ENCODE data around the gene FOXJ2.
A peak's percentile ranks its signal among the peaks of the same experiment; 100 is the strongest.
"Not testable (repeated sequence)": the region's sequence is repeated elsewhere in the genome, so short reads cannot be mapped to it uniquely, and the experiment has no call there.

Gene FOXJ2

DNA sequence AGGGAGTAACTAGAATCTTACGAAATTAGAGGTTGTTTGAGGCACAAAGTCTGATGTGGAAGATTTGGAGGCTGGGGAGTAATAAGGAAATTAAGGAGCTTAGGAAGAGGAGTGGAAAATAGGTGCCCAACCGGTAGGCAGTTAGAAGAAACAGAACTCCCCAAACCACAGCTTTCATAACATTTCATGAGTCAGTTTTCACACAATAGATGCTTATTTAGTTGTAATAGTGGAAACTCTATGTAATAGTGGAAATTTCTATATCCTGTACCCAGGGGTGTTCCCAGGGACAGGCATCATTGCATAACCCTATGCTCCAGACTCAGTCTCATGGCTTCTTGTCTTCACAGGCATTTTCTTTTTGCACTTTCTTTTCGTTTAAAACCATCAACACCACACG, 25.3 kb downstream of the FOXJ2 start:
- FAIRE-seq (no peak), DNase-seq (ENCODE audit: insufficient read length, low spot score) (no peak)

DNA sequence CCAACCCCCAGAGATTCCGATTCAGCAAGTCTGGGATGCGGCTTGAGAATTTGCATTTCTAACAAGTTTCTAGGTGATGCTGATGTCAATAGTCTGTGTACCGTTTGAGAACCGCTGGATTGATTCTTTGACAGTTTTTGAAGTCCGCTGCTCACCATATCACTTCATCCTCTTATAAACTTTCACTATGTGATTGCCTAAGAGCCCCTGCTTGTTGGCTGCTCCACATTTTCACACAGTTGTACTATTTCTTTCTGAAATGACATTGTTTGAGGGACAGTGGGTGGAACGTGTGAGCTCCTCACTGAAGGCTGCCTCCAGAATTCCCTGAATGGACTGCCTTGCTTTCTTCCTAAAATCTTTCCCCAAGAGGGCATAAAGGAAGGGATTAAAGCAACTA, 26.0 kb downstream of the FOXJ2 start:
- no peak for DNase-seq (ENCODE audit: insufficient read length, low spot score)
- no peak for FAIRE-seq

DNA sequence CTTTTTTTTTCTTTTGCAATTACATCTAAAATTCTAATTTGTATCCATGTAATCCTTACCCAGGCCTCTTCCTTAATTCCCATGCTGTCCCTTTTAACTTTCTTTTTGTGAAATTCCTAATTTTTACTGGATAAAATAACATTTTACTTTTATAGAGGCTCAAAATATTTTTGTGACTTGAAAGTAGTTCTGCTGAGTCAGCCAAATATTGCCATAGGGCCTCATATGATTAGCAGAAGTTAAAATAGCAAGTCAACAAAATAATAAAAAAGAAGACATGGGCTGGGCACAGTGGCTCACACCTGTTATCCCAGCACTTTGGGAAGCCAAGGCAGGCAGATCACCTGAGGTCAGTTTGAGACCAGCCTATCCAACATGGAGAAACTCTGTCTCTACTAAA, 31.6 kb downstream of the FOXJ2 start:
- DNase-seq (ENCODE audit: insufficient read length, low spot score) = no peak
- no peak for FAIRE-seq

DNA sequence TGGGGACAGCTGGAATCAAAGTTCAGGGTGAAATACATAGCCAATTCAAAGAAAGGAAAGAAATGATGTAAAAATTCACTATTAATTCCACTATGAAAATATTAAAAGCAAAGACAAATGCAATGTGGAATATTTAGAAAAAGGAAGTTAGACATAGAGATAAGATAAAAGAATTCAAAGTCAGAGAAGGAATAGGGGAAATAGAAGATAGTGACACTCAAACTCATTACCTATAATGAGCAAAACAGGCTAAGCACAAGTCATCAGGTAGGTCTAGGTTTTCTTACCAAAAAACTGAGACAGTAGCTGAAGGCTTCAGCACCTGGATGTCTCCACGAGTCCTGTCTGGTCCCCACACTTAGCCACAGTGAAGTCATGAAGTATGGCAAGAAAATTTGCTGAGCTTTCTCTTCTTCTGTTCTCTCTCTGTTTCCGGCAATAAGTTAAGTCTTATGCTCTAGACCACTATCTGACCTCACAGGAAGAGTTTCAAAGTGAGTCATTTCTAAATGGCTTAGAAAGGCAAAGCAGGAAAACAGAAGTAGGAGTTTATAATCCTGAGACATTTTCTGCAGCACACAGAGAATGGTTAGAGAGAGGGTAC, 33.6 kb downstream of the FOXJ2 start, which contains the start of gene C3AR1:
C3AR1 (minus strand) TSS at position 369 of the 604 bp plus-strand sequence. CDS start 6,174 bp downstream, outside the sequence.
- no peak for FAIRE-seq

DNA sequence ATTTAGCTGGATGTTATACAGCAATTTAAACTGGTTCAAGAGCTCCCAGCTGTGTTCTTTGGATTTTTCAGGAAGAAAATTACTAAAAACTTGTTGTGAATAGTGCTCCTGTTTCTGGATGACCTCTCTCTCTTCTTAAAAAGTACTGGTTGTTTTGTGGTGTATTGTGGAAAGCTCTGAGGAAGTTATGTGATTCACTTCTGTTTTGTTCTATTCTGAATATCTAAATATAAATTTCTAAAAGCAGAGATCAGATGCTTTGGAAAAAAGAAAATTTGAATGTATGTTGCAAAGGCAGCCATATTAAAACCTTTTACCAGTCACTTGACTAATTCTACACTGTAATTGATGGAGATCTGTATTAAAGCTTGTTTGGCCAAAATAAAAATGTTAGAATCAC, 37.1 kb downstream of the FOXJ2 start:
- no peak for DNase-seq (ENCODE audit: insufficient read length, low spot score)
- no peak for FAIRE-seq

More for the DNA sequence above, 33.6 kb downstream of the FOXJ2 start, which contains the start of gene C3AR1:
- DNase-seq (ENCODE audit: insufficient read length, low spot score) = peak; percentile 36

DNA sequence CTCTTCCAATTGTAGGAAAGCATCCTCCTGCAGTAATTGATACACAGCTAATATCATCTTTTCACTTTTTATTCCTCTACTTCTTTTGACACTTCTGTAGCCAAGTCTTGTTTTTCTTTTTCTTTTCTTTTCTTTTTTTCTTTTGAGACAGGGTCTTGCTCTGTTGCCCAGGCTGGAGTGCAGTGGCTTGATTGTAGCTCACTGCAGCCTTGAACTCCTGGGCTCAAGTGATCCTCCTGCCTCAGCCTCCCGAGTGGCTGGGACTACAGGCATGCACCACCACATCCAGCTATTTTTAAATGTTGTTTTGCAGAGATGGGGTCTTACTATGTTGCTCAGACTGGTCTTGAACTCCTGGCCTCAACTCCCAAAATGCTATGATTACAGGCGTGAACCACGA, 39.3 kb downstream of the FOXJ2 start:
- FAIRE-seq; DNase-seq (ENCODE audit: insufficient read length, low spot score): not testable (repeated sequence)

DNA sequence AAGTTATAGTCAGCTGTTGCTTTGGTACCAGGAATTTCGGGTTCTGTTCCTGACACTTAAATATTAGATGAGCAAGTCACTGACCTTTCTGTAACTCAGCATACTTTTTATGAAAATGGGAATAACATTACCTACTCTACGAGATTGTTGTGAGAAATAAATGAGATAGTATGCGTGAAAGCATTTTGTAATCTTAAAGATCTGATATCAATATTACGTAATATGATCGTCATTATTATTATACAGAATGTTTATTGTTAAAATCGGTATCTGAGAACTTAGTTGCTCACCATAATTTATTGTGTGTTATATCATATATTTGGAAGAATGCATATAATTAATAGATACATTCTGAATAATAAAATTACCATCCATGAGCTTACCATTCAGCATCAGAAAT, 43.4 kb downstream of the FOXJ2 start:
- DNase-seq (ENCODE audit: insufficient read length, low spot score) (no peak), FAIRE-seq (no peak)

DNA sequence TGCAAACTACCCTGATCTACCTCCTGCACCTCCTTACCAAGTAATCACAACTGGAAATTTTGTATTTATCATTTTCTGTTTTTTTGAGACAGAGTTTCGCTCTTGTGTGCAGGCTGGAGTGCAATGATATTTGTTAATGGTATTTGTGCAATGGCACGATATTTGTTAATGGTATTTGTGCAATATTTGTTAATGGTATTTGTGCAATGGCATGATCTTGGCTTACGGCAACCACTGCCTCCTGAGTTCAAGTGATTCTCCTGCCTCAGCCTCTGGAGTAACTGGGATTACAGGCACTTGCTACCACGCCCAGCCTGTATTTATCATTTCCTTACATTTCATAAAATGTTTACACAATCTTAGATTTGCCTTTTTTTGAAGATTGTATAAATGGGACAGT, 43.9 kb downstream of the FOXJ2 start:
- FAIRE-seq (no peak), DNase-seq (ENCODE audit: insufficient read length, low spot score) (no peak)

DNA sequence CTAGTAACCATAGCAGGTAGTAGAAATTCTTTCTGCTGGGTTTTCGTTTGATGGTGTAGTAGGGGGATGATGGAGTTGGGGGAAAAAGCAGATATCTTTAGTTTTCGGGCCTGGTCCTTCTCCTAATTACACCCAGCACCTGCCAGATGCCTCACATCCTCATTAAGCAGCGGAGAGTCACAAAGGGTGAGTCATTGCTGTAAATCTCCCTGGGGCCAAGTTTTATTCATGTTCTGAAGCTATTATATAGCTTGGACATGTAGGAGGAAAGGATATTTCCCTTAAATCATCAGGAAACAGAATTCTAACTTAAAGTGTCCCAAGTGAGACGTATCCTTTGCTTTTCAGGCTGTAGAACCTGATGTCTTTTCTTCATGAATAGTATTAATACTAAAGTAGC, 44.7 kb downstream of the FOXJ2 start:
- FAIRE-seq (no peak), DNase-seq (ENCODE audit: insufficient read length, low spot score) (peak; percentile 20)

DNA sequence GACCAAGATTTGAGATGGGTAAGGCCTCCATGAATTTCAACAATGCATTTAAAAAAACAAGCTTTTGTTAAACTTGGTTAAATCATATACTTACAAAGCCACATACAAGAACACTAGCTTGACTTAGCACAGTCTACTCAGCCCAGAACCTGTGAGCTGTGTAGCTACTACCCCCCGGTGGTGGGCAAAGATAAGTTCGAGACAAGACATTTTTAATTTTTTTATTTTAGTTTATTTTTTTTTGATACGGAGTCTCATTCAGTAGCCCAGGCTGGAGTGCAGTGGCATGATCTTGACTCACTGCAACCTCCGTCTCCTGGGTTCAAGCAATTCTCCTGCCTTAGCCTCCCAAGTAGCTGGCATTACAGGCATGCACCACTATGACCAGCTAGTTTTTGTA, 45.9 kb downstream of the FOXJ2 start:
- no peak for FAIRE-seq
- peak; percentile 39 for DNase-seq (ENCODE audit: insufficient read length, low spot score)

DNA sequence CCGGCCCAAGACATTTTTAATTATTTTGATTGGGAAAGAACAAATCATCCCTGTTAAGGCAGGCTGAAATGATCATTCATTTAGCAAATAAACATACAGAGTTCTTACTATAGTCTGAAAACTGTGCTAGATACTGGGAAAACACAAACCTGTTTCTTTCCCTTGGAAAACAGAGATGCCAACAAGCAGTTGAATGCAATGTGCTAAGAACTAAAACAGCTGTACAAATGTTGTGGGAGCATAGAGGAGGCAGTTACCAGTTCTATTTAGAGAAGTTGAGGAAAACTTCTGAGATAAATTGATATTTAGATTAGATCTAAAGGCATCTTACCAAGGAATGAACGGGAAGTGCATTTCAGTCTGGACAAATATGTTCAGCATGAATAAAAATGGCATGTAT, 46.4 kb downstream of the FOXJ2 start:
- FAIRE-seq (no peak), DNase-seq (ENCODE audit: insufficient read length, low spot score) (no peak)

DNA sequence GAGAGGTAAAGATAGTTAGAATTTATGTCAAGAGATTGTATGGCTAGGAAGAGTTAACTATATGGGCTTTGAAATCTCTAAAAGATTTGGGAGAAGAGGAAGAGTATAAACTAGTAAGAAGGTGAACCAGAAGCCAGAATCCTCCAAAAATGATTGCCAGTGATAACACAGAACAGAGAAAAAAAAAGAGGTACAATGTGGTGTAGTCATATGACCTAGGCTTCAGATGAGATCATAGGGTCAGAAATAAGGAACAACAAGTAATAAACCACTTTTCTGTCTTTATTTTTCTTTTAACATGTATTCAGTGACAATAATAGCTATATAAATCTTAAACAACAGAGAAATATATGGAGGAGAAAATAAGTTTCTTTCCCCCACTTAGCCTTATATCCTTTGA, 47.6 kb downstream of the FOXJ2 start:
- DNase-seq (ENCODE audit: insufficient read length, low spot score) = no peak
- FAIRE-seq = no peak

DNA sequence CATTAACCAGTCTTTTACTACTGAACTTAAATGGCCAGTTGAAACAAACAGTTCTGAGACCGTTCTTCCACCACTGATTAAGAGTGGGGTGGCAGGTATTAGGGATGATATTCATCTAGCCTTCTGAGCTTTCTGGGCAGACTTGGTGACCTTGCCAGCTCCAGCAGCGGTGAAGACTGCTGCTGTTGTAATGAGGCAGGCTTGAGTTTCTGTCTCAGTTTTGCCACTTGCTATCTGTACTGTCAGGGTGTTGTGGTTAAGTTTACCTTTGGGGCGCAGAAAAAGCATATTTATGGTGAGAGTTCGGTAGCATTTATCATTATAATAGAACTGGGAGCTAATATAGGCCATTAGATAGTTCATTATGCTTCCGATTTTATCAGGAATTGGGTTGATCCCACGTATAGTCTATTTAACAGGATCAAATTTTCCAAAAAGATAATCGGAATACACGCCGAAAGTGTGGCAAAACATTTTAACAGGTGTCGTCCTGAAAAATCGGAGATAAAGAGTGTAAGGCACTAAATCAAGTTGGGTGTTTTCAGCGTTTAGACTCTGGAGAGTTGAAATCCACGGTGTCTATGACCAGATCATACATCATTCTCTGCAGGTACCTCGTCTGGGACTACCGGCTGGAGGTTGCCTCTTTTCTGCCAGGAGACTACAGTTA, 48.9 kb downstream of the FOXJ2 start:
- FAIRE-seq = no peak
- no peak for DNase-seq (ENCODE audit: insufficient read length, low spot score)

DNA sequence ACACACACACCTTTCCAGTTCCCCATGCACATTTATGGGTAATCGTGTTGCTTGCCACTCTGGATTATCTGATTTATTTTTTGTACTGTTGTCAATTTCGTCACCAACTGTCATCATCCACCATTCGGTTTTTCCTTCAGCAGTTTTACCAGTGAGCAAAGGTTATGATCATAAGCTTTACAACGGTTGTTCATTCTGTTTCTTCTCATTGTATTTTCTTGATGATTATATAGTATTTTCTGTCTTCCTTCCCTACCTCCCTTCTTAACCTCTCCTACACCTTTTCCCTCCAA, 50.2 kb downstream of the FOXJ2 start:
- no peak for DNase-seq (ENCODE audit: insufficient read length, low spot score)
- FAIRE-seq = no peak

DNA sequence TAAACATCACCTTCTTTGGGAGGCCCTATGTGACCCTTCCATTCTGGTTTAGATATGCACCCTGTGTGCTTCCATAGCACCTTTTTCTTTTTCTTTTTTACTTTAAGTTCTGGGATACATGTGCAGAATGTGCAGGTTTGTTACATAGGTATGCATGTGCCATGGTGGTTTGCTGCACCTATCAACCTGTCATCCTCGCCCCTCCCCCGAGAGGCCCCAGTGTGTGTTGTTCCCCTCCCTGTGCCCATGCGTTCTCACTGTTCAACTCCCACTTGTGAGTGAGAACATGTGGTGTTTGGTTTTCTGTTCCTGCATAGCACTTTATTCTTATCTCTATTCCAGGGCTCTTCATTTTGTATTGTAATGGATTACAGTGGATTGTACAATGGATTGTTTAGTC, 51.8 kb downstream of the FOXJ2 start:
- not testable (repeated sequence) for DNase-seq (ENCODE audit: insufficient read length, low spot score); FAIRE-seq

DNA sequence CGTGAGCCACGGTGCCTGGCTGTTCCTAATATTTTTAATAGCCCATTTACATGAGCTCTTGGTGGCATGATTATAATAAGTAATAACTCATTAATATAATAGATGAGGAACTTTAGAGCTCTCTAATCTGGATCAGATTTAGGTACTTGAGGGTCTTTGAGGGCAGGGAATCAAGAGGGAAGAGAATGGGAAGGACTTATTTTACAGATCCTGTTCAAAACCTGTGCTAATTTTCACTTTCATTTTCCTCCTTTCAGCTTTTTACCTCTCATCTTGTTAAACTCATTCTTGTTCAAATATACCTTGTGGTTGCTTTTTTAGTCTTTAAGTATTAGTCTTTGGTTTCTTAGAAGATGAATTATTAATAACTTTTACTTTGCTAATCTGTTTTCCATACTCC, 55.1 kb downstream of the FOXJ2 start:
- DNase-seq (ENCODE audit: insufficient read length, low spot score) = no peak
- FAIRE-seq = no peak

DNA sequence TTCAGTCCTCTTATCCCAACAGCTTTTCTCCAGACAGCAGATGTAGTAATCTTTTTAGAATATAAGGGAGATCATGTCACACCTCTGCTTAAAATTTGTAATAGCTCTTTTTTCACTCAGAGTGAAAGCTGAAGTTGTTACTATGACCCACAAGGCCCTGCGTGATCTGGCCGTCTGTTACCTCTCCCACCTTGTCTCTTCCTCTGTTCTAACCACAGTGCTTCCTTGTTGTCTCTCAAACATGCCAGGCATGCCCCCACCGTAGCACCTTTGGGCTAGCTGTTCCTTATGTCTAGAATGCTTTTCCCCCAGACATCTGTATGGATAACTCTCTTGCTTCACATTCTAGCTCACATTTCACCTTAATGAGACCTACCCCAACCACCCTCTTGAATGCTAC, 56.1 kb downstream of the FOXJ2 start:
- no peak for DNase-seq (ENCODE audit: insufficient read length, low spot score)

DNA sequence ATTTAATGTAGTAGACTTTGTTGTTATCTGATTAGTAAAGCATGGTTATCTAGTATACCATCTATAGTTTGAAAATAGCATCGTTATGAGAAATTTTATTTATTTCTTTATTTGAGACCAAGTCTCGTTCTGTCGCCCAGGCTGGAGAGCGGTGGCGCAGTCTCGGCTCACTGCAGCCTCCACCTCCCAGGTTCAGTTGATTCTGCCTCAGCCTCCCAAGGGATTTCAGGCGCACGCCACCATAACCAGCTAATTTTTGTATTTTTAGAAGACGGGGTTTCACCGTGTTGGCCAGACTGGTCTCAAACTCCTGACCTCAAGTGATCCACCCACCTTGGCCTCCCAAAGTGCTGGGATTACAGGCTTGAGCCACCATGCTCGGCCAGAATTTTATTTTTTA, 56.8 kb downstream of the FOXJ2 start:
- not testable (repeated sequence) for FAIRE-seq; DNase-seq (ENCODE audit: insufficient read length, low spot score)

More for the DNA sequence above, 56.1 kb downstream of the FOXJ2 start:
- FAIRE-seq = no peak

DNA sequence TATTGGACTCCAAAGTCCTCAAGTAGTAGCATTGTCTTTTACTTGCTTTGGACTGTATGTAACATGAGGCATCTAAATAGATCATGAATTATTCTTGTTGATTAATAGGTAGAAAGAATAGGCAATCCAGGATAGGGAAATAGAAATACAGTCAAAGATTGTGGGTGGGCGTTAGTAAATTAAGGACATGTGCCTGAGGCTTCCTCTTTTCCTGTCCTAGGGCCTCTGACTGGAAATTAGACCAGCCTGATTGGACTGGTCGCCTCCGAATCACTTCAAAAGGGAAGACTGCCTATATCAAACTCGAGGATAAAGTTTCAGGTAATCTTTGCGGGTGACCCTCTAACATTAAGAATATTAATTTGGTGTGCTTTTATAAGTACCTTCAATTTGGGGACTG, 57.2 kb downstream of the FOXJ2 start:
- FAIRE-seq = no peak
- DNase-seq (ENCODE audit: insufficient read length, low spot score) = no peak

DNA sequence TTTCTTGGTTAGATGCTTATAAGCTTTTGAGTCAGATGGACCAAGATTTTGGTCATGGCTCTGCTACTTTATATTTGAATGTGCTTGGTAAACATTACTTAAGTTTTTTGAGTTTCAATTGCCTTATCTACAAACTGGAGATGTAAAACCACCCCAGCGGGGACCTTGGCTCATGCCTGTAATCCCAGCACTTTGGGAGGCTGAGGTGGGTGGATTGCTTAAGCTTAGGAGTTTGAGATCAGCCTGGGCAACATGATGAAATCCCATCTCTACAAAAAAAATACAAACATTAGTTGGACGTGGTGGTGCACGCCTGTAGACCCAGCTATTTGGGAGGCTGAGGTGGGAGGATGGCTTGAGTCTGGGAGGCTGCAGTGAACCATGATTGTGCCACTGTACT, 60.8 kb downstream of the FOXJ2 start:
- FAIRE-seq (no peak), DNase-seq (ENCODE audit: insufficient read length, low spot score) (no peak)

DNA sequence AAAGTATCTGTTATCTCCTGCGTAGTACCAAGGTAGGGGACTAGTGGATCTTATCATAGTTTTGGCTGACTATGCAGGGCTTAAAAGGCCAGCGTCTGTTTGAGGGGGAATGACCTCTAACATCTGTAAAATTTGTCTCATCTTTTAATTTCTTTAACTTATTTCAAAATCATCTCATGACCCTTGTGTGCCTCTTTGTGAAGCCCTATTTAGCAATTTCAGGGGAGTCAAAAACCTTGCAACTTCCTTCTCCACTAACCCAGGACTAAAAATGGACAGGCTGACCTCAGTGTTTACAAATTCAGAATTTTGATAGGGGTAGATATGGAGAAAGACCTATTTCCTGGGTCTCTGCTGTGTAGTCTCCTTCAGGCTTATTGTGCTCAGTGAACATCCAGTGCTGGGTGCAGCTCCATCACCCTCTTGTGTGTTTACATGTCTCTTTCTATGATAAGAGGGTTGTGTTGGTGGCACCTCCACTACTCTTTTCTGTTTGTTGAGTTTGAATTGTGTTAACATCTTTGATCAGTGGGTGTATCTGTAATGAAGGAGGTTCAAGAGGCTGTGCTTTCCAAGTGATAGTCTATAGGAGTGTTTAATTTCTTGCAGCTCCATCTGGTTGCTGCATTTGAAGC, 63.9 kb downstream of the FOXJ2 start:
- DNase-seq (ENCODE audit: insufficient read length, low spot score) = no peak
- FAIRE-seq = peak; percentile 70

DNA sequence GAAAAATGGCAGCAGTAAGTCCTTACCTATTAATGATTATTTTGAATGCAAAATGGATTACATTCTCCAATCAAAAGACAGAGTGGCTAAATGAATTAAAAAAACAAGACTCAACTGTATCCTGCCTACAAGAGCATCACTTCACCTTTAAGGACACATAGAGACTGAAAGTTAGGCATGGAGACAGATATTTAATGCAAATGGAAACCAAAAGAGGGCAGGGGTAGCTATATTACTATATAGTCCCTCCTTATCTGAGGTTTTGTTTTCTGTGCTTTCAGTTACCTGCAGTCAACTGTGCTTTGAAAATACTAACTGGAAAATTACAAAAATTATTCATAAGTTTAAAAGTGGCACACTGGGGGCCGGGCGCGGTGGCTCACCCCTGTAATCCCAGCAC, 66.7 kb downstream of the FOXJ2 start:
- FAIRE-seq (no peak), DNase-seq (ENCODE audit: insufficient read length, low spot score) (no peak)
